ENCODE results near the gene MAZ.

DNA sequence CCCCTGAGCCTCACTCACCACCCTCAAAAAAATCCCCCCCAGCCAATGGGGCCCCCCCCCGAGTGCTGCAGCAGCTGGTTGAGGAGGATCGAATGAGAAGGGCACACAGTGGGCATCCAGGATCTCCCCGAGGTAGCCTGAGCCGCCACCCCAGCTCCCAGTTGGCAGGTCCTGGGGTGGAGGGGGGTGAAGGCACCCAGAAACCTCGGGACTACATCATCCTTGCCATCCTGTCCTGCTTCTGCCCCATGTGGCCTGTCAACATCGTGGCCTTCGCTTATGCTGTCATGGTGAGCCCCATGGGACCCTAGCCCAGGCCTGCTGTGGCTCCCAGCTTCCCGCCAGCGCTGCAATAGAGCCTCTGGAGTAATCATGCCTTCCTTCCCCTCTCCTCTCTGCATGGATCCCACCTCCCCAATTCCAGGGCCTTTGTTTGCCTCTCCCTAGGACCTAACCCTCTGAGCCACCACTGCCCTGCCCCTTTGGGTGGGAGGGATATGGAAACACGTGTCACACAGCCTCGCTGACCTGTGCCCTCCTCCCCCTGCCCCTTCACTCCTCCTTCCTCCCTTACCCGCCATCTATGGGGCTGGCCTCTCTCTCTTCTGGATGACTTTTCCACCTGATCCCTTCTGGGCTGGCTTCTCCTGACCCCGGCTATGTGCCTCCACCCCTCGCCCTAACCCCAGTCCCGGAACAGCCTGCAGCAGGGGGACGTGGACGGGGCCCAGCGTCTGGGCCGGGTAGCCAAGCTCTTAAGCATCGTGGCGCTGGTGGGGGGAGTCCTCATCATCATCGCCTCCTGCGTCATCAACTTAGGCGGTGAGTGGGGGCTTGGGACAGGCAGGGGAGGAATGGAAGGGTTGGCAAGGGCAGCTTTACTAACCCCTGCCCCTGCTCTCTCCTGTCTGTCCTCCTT is 7.6 kb downstream of the MAZ start:
- no peak for TF ChIP-seq POLR2A (IDR thresholded peaks at IDR 0.05)
- TF ChIP-seq, protein P1, sequence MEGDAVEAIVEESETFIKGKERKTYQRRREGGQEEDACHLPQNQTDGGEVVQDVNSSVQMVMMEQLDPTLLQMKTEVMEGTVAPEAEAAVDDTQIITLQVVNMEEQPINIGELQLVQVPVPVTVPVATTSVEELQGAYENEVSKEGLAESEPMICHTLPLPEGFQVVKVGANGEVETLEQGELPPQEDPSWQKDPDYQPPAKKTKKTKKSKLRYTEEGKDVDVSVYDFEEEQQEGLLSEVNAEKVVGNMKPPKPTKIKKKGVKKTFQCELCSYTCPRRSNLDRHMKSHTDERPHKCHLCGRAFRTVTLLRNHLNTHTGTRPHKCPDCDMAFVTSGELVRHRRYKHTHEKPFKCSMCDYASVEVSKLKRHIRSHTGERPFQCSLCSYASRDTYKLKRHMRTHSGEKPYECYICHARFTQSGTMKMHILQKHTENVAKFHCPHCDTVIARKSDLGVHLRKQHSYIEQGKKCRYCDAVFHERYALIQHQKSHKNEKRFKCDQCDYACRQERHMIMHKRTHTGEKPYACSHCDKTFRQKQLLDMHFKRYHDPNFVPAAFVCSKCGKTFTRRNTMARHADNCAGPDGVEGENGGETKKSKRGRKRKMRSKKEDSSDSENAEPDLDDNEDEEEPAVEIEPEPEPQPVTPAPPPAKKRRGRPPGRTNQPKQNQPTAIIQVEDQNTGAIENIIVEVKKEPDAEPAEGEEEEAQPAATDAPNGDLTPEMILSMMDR (IDR thresholded peaks at IDR 0.05), result no peak
- no peak for TF ChIP-seq POLR2AphosphoS5 (IDR thresholded peaks at IDR 0.05)

All from suprapubic skin (tissue), 4 donors.